GM21723 (cell line): ENCODE data around the gene LRIT3.
"Not testable (repeated sequence)": the region's sequence is repeated elsewhere in the genome, so short reads cannot be mapped to it uniquely, and the experiment has no call there.

Source experiments
- ATAC-seq: cut with Tn5 transposase; IDR thresholded peaks from one replicate; pipeline ENCODE4 v1.9.1; 2021; ENCODE audit warnings: mild to moderate bottlenecking, moderate library complexity; ENCODE audit not compliant: unreplicated experiment

Gene LRIT3

DNA sequence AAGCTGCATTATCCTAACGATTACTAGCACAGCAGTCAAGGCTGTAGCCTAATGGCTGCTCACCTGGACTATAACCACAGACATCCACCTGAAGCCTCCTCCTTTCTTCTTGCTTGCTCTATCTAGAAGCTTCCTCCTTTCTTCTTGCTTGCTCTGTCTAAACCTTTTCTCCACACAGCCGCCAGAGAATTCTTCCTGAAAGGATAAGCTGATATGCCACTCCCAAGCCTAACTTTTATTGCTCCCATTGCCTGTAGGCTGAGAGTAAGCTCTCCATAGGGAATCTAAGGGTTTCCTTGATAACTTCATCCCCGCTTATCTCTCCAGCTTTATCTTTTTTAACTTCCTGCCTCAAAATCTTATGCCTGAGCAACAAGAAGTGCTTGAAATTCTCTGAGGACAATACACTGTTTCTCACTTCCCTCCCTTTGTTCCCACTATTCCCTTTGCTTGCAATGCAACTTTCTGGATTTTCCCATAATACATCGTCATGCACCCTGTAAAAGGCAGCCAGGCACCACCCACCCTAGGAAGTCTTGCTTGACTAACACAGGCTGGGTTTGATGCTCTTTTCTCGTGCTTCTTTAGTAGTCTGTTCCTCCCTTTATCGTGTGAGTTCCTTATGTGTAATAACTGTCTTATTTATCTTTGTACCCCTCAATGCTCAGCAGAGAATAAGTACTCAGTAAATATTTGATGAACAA lies 1.4 kb upstream of the LRIT3 start:
- ATAC-seq = no peak

DNA sequence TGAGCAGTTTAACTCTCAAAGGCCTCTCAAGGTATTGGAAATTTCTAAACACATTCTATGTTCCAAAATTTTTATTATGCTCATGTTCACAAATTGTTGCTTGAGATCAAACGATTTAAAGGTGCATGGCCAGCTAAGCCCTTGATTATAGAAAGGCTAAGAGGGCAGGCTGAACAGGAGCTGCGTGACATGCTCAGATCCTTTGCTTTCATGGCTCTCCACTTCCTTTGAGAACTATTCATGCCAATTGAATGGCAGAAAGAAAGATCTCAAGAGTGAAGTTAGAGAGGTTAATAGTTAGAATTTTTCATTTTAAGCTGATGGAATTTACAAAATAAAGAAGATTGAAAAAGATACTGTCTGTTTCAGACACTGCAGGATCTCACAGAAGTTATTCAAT lies 594 bp downstream of the LRIT3 start:
- no peak for ATAC-seq

DNA sequence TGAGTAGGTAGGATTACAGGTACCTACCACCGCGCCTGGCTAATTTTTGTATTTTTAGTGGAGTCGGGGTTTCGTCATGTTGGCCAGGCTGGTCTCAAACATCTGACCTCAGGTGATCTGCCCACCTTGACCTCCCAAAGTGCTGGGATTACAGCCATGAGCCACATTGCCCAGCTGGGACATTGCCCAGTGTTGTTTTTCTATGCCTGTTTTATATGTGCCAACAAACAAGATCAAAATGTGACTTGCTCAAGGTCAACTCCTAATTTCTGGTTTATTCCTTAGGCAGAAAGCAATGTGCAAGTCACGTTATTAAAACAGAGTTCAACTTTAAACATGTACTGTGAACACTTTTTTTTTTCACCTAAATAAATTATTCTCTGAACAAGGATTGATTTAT lies 2.7 kb downstream of the LRIT3 start:
- ATAC-seq = no peak

DNA sequence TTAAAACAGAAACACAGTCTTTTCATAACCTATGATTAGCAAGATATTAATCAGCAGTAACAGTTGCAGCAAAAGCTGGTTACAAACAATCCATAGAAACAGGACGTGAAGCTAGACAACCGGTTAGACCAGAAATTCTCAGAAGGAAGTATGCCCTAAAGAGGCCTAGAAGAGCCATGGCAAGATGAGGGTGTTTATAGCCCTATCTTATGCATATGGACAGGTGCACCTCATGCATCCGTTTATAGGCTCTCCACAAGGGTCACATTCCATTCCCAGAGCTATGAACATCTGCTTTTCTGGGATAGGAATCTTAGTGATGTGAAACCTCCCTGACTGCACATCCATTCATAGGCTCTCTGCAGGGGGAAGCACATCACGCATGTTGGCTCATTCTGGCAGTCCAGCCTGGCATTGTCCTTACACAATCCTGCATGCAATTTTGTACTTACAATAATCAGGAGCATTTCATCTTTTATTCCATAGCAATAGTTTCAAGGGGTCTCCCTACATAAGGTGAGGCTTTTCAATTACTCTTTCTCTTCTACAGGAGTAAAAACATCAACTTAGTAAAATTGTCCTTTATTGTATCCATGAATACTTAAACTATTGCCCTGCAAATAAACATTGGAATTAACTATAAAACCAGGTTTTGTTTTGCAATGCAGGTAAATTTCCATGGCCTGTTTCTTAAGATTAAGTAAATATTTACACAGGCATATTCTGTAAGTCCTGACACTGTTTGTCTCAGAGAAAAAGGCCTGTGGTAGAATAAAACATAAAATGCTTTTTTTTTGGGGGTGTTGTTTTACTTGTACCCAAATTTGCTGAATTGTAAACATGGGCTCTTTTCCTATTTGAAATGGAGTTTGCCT lies 11.8 kb downstream of the LRIT3 start:
- ATAC-seq = not testable (repeated sequence)

DNA sequence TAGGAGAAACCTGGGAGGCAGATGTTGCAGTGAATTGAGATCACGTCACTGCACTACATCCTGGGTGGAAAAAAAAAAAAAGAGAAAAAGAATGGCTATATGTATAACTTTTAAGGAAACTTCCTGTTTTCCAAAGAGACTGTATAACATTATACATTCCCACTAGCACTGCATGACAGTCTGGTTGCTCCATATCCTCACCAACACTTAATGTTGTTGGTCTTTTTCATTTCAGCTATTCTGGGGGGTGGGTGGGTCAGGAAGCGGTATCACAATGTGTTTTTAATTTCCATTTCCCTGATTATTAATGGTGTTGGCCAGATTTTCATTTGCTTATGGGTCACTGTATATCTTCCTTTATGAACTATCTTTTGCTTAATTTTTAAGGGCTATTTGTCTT lies 13.4 kb downstream of the LRIT3 start:
- no peak for ATAC-seq

DNA sequence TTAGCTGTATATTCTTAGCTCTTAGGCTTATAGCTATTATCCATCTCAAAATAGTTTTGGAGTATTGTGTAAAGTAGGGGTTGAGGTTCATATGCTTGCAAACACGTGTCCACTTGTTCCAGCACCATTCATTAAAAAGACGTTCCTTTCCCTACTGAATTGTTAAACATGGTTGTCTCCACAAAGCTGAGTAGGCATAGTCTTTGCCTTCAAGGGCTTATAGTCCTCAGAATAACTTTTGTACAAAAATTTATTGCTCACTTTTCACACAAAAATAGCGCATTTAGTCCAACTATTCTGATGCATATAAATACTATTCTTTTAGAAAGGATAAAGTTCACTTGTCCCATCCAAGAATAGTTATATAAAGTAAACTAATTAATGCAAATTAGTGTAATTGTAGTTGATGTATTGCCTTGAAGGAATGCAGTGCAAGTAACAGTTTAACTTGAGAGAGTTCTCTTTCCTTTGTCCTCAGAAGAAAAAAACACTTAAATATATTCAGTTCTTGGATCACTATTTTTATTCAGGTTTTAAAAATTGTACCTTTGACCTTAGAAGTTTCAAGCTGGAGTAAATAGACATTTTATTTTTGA lies 14.1 kb downstream of the LRIT3 start:
- ATAC-seq = no peak

DNA sequence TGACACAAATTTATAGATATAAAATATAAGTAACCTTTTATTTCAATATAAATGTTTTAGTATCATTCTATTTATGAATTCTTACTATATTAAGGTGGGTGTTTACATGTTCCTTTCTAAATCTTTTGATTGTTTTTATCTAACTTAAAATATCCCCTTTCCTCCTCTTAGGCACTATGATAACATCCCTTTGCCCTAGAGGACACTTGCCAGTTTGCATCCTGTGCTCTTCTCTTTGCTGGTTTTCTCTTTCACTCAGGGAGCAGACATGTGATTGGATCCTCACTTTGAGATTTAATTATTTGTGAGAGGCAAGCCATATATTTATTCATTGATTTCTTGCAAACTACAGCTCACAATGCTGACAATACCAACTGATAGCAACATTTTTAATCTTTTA lies 16.2 kb downstream of the LRIT3 start:
- ATAC-seq = no peak

DNA sequence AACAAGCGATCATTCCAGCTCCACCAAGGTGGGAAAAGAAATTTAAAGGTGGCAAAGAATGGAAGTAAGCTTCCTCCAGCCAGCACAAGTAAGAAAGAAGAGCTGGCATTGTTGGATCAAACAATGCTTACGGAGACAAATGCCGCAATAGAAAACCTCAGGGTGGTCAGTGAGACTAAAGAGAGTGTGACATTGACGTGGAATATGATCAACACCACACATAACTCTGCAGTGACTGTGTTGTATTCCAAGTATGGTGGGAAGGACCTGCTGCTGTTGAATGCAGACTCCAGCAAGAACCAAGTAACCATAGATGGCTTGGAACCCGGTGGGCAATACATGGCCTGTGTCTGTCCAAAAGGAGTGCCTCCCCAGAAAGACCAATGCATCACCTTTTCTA lies 22.2 kb downstream of the LRIT3 start:
- ATAC-seq = no peak

DNA sequence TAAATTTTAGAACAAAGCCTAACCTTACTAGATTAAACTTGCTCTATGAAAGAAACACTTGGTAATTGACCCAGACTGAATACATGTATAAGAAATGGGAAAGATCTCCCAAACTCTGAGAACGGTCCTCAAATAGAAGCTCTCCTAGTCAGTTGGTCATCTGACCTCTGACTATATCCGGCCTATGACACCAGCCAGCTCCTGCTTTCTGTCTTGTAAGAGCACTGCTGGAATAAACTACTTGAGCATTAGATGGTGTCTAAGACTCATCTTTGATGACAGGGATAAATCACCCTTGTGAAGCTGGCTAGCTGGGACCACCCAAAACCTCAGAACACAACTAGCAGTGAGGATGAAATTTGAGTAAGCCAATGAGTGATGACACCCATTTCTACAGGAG lies 24.2 kb downstream of the LRIT3 start:
- ATAC-seq = no peak

DNA sequence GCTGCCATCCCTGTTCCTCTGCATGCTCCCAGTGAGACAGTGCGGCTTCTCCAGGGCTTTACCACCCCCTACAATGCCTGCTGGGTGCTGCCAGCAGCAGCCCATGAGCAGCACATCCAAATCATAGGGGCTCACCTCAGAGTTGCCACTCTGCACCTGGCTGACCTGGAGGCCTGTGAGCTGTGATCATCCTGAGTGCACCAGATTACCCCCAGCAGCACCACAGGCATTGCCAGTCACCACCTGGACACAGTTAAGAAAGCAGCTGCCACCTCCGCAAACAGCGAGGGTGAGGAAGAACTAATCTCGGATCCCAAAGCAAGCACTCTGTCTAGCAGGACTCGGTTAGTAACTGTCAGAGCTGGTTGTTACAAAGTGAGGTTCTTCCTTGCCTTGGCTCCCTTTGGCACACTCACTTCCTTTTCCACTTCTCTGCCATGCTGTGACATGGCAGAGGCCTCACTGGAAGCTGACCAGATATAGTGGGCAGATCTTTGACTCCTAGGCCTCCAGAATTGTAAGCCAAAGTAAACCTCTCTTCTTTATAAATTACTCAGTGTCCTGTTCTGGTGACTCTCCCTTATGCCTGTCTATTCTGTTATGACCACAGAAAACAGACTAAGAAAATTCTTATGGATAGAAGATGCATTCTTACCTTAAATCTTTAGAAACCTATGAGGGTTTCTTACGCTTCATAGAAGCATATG lies 25.2 kb downstream of the LRIT3 start:
- ATAC-seq = no peak

DNA sequence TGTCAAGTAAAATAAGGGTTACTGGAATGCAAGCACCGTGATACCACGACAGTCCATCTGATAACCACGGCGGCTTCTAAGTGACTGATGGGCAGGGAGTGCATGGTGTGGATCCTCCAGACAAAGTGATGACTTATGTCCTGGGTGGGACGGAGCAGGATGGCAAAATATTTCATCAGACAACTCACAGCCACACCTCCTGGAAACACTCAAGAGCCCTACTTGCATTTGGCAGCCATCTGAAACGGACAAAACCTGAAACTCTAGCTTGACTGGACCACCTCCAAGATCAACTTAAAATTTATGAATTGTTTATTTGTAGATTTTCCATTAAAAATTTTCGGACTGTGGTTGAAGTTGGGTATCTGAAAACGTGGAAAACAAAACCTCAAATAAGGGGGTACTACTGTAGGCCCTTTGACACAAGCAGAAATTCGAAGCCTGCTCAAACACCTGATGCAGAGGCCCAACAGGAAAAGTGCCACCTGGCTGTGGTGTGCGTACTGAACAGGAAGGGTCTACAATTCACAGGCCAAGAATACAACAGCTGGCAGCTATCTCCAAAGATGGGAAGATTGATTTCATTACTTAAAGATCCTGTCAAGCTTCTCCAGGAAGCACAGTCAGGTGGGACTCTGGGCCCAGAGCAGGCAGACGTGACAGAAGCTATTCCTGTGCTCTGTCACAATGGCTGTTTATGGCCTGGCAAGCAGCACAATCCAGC lies 26.0 kb downstream of the LRIT3 start:
- ATAC-seq = no peak

DNA sequence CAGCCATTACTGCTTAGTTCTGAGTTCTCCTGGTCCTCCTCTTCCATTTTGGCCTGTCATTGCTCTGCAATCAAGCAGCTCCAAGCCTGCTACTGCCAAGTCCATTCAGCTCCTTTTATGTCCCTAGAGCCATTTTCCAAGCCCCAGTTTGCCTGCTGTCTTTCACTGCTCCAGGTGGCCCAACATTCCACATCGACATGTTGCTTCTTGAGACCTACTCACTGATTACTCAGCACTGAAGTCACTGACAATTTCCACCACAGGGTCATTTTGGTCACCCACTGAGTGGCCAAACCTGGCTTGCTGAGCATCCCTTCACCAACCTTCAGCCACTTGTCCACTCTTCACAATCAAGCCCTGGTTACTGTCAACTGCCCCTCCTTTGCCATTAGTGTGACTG lies 27.2 kb downstream of the LRIT3 start:
- no peak for ATAC-seq

DNA sequence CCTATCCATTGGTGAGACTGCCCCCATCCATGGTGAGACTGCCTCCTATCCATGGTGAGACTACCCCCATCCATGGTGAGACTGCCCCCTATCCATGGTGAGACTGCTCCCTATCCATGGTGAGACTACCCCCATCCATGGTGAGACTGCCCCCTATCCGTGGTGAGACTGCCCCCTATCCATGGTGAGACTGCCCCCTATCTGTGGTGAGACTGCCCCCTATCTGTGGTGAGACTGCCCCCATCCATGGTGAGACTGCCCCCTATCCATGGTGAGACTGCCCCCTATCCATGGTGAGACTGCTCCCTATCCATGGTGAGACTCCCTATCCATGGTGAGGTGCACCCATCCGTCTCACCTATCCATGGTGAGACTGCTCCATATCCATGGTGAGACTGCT lies 27.6 kb downstream of the LRIT3 start:
- ATAC-seq = not testable (repeated sequence)

DNA sequence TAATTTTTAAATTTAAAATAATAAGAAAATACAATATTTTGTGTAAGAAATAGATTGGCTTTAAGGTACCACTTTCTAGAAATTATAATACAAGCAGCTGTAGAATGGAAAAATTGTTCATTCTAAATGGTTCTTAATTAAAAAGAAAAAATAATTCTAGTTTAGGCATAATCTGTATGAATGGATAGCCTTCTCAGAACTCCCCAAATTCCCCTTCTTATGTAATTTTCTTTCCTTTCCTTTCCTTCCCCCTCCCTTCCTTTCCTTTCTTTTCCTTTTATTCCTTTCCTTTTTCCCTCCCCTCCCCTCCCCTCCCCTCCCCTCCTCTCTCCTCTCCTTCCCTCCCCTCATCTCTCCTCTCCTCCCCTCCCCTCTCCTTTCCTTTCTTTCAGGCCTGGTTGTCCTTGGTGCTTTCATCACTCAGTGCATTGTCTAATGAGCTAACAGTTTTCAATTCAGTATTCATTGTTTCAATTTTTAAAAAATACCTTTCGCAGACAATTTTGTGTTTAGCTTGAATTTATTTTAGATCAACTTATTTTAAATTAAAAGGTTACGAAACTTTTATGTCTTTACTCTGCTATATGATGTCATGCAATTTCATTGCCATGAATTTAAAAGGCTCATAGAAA lies 28.8 kb downstream of the LRIT3 start:
- ATAC-seq = no peak

DNA sequence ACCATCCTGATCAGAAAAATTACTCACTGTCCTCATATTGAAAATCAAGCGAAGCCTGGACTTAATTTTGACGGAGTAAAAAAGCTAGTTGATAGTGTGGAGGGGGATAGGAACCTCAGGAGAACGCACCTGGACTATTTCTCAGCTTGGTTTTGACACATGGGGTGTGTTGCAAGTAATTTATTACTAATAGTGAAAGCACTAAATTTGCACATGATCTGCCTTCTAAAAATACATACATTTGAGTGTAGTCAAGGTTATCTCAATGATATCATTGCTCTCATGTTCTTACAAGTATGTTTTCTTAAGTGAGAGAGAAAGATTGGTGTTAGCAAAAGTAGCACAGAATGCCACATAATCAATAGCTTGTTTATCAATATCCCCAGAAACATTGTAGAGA lies 29.5 kb downstream of the LRIT3 start:
- peak; percentile 92 for ATAC-seq

DNA sequence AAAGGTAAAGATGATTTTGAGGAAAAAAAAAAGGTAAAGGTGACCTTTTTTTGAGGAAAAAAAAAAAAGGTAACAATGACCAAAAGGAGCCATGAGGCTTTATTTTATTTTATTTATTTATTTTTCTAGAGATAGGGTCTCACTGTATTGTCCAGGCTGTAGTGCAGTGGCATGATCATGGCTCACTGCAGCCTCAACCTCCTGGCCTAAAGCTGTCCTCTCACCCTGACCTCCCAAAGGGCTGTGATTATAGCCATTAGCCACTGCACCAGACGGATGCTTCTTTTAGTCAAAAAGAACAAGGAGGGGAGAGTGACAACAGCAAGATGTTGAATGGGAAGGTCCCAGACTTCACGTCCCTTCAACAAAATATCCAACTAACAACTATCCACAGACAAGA lies 30.4 kb downstream of the LRIT3 start:
- no peak for ATAC-seq

DNA sequence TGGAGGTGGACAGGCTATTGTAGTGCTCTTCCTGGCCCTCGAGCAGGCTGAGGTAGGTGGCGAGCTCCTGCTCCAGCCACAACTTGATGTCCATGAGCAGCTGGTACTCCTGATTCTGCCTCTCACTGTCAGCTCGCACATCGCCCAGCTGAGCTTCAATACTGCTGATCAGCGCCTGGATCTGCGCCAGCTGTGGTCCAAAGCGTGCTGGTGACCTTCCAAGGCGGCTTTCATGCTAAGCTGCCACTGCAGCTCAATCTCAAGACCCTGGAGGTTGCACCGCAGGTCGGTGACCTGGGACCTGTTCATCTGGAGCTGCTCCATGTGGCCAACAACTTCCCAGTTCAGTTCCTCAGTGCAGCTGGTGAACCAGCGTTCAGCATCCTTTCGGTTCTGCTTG lies 31.2 kb downstream of the LRIT3 start:
- no peak for ATAC-seq

DNA sequence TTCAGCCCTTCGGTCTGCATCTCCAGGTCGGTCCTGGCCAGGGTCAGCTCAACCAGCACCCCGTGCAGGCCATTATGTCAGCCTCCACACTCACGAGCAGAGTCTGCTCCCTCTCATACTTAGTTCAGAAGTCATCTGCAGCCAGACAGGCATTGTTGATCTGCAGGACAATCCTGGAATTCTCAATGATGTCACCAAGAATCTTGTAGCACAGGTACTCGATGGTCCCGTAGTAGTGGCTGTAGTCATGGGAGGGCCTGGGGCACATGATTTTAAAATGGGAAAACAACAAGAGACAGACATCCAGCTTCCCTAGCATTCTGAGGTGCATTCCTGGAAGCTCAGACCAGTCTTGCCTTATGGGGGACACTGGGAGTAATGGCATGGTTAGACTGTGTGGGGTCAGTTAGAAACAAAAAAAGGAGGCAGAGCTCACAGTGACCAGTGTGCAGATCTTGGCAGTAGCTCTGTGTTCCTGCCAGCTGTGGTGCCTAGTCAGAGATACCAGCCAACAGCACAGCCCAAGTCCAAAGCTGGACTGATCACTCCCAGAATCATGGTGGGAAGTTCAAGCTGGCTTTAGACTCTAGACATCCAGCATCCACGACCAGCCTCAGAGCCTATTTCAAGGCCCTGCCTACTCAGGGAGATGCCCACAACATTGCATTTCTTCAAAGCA lies 31.9 kb downstream of the LRIT3 start:
- no peak for ATAC-seq

DNA sequence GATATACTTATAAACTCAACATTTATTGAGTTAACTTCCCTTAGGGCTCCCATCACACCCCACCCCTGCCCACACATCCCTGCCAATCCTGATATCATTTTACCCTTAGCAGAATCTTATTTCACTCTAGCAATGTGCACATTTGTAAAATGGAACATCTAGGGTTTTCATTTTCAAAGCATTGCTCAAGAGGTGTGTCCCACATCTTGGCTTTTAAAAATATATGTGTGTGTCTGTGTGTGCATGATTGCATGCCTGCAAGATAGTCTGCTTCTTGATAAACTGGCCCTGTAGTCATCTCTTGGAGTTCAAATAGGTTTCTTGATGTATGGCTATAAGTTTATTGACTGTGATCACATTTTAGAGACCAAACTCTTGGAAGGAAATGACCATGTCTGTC lies 38.4 kb downstream of the LRIT3 start:
- ATAC-seq = no peak

DNA sequence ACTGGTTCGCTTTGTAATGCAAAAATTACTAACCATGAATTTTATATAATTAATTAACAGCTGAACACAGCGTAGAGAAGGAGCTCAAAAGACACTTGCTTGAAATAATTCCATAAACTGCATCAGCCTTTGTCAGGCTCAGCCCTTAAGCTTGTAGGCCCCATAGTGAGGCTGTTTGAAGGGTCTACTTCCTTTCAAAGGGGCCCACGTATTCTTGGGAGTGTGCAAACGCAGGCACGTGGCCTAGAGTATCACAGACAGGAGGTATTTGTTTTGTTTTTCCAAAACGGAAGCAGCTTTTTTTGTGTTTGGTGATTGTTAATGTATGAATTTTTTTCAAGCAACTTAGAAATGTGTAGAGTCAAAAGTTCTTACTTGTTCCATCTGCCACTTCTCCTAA lies 39.2 kb downstream of the LRIT3 start:
- no peak for ATAC-seq
